ENCODE measurements around the gene ECPAS.

- no peak for TF ChIP-seq EZH2 (IDR thresholded peaks at IDR 0.05; ENCODE audit: borderline replicate concordance, insufficient read depth, low read length, poor library complexity, severe bottlenecking)
- no peak for TF ChIP-seq EP300 (conservative IDR thresholded peaks at IDR 0.05; ENCODE audit: poor library complexity, severe bottlenecking)
- no peak for TF ChIP-seq CTCF (IDR thresholded peaks at IDR 0.05; ENCODE audit: poor library complexity, severe bottlenecking)
- TF ChIP-seq SMC3 (conservative IDR thresholded peaks at IDR 0.05; ENCODE audit: poor library complexity), result no peak
- TF ChIP-seq POLR2AphosphoS5 (IDR thresholded peaks at IDR 0.05), result no peak
- no peak for TF ChIP-seq TAF1 (IDR thresholded peaks at IDR 0.05; ENCODE audit: low read depth)
- TF ChIP-seq REST (IDR thresholded peaks at IDR 0.05; ENCODE audit: borderline replicate concordance), result no peak
- TF ChIP-seq MXI1 (conservative IDR thresholded peaks at IDR 0.05; ENCODE audit: poor library complexity, severe bottlenecking), result no peak
- no peak for TF ChIP-seq RAD21 (conservative IDR thresholded peaks at IDR 0.05)
Measured at GRCh38 chr9:111484572-111484894, 350 bp upstream of the ECPAS start.
